ENCODE results near the gene NRROS. TPM values are rescaled to one million over a fixed set of nuclear protein-coding genes. Genes with fewer than 3 reads are reported as not detected.

NRROS gene
- total and polyA plus RNA-seq, 2 of the 13 experiments (the other 11 are each of a cell fraction or from before 2014, with no cell fraction given), result not detected

DNA sequence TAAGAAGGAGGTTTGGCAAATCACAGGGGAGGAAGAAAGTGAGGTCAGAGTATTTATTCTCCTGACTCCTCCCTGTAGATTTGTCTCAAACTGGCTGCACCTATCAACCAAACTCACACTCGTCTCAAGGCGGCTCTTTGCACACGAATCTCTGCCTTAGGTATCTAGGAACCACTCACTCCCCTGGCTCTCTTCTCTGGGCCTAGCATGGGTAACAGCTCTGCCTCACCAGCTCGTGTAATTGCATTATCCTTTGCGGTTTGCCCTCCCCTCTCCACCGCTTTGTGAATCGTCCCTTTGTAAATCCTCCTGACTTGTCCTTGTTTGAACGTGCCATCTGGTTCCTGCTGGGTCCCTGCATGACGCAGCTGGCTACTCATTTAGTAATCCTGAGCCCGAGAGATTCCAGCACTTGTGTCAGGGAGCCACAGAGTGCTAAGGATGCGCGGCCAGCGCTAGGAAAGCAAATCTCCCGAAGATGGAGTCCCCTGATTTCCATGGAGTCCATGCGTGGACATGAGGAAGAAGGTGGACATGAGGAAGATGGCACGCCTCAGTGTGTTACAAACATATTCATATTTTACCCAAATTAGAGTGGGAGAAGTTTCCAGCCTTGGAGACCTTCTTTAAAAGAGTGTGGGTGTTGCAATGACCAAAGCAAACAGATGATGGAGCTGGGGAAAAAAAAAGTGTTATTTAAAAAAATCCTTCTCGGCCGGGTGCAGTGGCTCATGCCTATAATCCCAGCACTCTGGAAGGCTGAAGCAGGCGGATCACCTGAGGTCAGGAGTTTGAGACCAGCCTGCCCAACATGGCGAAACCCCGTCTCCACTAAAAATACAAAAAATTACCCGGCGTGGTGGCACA is 26.7 kb downstream of the NRROS start (continued):
- TF ChIP-seq, protein P1, sequence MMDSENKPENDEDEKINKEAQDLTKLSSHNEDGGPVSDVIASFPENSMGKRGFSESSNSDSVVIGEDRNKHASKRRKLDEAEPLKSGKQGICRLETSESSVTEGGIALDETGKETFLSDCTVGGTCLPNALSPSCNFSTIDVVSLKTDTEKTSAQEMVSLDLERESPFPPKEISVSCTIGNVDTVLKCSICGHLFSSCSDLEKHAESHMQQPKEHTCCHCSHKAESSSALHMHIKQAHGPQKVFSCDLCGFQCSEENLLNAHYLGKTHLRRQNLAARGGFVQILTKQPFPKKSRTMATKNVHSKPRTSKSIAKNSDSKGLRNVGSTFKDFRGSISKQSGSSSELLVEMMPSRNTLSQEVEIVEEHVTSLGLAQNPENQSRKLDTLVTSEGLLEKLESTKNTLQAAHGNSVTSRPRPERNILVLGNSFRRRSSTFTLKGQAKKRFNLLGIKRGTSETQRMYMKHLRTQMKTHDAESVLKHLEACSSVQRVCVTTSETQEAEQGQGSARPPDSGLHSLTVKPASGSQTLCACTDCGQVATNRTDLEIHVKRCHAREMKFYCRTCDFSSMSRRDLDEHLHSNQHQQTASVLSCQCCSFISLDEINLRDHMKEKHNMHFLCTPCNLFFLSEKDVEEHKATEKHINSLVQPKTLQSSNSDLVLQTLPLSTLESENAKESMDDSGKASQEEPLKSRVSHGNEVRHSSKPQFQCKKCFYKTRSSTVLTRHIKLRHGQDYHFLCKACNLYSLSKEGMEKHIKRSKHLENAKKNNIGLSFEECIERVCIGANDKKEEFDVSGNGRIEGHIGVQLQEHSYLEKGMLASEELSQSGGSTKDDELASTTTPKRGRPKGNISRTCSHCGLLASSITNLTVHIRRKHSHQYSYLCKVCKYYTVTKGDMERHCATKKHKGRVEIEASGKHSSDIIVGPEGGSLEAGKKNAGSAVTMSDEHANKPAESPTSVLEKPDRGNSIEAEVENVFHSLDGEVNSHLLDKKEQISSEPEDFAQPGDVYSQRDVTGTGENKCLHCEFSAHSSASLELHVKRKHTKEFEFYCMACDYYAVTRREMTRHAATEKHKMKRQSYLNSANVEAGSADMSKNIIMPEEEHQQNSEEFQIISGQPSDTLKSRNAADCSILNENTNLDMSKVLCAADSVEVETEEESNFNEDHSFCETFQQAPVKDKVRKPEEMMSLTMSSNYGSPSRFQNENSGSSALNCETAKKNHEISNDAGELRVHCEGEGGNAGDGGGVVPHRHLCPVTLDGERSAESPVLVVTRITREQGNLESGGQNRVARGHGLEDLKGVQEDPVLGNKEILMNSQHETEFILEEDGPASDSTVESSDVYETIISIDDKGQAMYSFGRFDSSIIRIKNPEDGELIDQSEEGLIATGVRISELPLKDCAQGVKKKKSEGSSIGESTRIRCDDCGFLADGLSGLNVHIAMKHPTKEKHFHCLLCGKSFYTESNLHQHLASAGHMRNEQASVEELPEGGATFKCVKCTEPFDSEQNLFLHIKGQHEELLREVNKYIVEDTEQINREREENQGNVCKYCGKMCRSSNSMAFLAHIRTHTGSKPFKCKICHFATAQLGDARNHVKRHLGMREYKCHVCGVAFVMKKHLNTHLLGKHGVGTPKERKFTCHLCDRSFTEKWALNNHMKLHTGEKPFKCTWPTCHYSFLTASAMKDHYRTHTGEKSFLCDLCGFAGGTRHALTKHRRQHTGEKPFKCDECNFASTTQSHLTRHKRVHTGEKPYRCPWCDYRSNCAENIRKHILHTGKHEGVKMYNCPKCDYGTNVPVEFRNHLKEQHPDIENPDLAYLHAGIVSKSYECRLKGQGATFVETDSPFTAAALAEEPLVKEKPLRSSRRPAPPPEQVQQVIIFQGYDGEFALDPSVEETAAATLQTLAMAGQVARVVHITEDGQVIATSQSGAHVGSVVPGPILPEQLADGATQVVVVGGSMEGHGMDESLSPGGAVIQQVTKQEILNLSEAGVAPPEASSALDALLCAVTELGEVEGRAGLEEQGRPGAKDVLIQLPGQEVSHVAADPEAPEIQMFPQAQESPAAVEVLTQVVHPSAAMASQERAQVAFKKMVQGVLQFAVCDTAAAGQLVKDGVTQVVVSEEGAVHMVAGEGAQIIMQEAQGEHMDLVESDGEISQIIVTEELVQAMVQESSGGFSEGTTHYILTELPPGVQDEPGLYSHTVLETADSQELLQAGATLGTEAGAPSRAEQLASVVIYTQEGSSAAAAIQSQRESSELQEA (CRISPR knock-in tag; IDR thresholded peaks at IDR 0.05; ENCODE audit: not compliant biosample characterization), result no peak
- TF ChIP-seq, protein P2, sequence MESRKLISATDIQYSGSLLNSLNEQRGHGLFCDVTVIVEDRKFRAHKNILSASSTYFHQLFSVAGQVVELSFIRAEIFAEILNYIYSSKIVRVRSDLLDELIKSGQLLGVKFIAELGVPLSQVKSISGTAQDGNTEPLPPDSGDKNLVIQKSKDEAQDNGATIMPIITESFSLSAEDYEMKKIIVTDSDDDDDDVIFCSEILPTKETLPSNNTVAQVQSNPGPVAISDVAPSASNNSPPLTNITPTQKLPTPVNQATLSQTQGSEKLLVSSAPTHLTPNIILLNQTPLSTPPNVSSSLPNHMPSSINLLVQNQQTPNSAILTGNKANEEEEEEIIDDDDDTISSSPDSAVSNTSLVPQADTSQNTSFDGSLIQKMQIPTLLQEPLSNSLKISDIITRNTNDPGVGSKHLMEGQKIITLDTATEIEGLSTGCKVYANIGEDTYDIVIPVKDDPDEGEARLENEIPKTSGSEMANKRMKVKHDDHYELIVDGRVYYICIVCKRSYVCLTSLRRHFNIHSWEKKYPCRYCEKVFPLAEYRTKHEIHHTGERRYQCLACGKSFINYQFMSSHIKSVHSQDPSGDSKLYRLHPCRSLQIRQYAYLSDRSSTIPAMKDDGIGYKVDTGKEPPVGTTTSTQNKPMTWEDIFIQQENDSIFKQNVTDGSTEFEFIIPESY (CRISPR knock-in tag; IDR thresholded peaks at IDR 0.05), result 0 out of 2 replicates have a peak, but pooled peaks have one; percentile 17
- TF ChIP-seq JARID2 (CRISPR knock-in tag; IDR thresholded peaks at IDR 0.05; ENCODE audit: insufficient replicate concordance) (peak; percentile 23), ZNF343 (CRISPR knock-in tag; IDR thresholded peaks at IDR 0.05) (no peak), RXRB (CRISPR knock-in tag; IDR thresholded peaks at IDR 0.05; ENCODE audit: borderline replicate concordance) (peak; percentile 27; the same call in 1 of the 2 replicates), BCL6 (CRISPR knock-in tag; IDR thresholded peaks at IDR 0.05) (no peak), TBX2 (CRISPR knock-in tag; IDR thresholded peaks at IDR 0.05; ENCODE audit: borderline replicate concordance) (peak; percentile 62), CCAR2 (optimal IDR thresholded peaks at IDR 0.05; ENCODE audit: low read depth, low read length) (no peak)
- TF ChIP-seq, protein P3, sequence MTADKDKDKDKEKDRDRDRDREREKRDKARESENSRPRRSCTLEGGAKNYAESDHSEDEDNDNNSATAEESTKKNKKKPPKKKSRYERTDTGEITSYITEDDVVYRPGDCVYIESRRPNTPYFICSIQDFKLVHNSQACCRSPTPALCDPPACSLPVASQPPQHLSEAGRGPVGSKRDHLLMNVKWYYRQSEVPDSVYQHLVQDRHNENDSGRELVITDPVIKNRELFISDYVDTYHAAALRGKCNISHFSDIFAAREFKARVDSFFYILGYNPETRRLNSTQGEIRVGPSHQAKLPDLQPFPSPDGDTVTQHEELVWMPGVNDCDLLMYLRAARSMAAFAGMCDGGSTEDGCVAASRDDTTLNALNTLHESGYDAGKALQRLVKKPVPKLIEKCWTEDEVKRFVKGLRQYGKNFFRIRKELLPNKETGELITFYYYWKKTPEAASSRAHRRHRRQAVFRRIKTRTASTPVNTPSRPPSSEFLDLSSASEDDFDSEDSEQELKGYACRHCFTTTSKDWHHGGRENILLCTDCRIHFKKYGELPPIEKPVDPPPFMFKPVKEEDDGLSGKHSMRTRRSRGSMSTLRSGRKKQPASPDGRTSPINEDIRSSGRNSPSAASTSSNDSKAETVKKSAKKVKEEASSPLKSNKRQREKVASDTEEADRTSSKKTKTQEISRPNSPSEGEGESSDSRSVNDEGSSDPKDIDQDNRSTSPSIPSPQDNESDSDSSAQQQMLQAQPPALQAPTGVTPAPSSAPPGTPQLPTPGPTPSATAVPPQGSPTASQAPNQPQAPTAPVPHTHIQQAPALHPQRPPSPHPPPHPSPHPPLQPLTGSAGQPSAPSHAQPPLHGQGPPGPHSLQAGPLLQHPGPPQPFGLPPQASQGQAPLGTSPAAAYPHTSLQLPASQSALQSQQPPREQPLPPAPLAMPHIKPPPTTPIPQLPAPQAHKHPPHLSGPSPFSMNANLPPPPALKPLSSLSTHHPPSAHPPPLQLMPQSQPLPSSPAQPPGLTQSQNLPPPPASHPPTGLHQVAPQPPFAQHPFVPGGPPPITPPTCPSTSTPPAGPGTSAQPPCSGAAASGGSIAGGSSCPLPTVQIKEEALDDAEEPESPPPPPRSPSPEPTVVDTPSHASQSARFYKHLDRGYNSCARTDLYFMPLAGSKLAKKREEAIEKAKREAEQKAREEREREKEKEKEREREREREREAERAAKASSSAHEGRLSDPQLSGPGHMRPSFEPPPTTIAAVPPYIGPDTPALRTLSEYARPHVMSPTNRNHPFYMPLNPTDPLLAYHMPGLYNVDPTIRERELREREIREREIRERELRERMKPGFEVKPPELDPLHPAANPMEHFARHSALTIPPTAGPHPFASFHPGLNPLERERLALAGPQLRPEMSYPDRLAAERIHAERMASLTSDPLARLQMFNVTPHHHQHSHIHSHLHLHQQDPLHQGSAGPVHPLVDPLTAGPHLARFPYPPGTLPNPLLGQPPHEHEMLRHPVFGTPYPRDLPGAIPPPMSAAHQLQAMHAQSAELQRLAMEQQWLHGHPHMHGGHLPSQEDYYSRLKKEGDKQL (CRISPR knock-in tag; IDR thresholded peaks at IDR 0.05; ENCODE audit: low read depth), result no peak
- TF ChIP-seq, protein P4, sequence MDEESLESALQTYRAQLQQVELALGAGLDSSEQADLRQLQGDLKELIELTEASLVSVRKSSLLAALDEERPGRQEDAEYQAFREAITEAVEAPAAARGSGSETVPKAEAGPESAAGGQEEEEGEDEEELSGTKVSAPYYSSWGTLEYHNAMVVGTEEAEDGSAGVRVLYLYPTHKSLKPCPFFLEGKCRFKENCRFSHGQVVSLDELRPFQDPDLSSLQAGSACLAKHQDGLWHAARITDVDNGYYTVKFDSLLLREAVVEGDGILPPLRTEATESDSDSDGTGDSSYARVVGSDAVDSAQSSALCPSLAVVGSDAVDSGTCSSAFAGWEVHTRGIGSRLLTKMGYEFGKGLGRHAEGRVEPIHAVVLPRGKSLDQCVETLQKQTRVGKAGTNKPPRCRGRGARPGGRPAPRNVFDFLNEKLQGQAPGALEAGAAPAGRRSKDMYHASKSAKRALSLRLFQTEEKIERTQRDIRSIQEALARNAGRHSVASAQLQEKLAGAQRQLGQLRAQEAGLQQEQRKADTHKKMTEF (CRISPR knock-in tag; IDR thresholded peaks at IDR 0.05), result peak; percentile 48; the same call in 1 of the 2 replicates

Measured in HepG2 (cell line).